Measurements from ENCODE around the gene PIP5K1C. TPM values are rescaled to one million over a fixed set of nuclear protein-coding genes. Genes with fewer than 3 reads are reported as not detected.

PIP5K1C gene
- total RNA-seq, 1 donor from 2014 or later = 8.6 TPM

DNA sequence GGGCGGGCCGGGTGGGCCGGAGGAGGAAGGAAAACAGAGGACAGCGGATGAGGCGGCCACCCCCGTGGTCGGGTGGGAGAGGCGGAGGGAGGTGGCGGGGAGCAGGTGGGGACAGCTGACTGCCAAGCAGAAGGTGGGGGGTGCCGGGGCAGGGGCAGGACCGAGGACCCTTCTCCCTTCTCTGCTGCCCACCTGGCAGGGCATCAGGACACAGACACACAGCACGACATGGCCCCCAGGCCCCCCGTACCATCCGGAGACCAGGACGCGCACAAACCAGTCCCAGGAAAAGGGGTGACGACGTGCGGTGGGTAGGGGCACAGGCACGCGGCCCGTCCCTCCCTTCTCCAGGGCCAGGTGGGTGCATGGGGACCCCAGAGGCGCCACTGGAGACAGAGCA, 62.6 kb downstream of the PIP5K1C start:
- Histone ChIP-seq H3K4me1 (no peaks in the 10 kb centered on the region), H4K20me1 (ENCODE audit: low read depth) (no peaks in the 10 kb centered on the region), H3F3A (ENCODE audit: low read depth) (no peaks in the 10 kb centered on the region), H3K9me3 (ENCODE audit: low read depth) (no peaks in the 10 kb centered on the region), H3K9ac (no peak overlapping the region), H3K4me3 (no peak overlapping the region), H2AFZ (replicated peaks) (no peak overlapping the region), H3K27ac (no peak overlapping the region), H3K79me2 (ENCODE audit: low read depth) (no peaks in the 10 kb centered on the region), H3K4me2 (no peak overlapping the region), H3K27me3 (no peaks in the 10 kb centered on the region), H3K36me3 (no peaks in the 10 kb centered on the region)
- no peak overlapping the region for H3K27ac Mint-ChIP-seq
- H3K4me1 Mint-ChIP-seq = no peaks in the 10 kb centered on the region
- no peak for DNase-seq (ENCODE audit: low spot score)
- no peak for TF ChIP-seq EZH2phosphoT487 (IDR thresholded peaks at IDR 0.05)
- TF ChIP-seq, protein P1, sequence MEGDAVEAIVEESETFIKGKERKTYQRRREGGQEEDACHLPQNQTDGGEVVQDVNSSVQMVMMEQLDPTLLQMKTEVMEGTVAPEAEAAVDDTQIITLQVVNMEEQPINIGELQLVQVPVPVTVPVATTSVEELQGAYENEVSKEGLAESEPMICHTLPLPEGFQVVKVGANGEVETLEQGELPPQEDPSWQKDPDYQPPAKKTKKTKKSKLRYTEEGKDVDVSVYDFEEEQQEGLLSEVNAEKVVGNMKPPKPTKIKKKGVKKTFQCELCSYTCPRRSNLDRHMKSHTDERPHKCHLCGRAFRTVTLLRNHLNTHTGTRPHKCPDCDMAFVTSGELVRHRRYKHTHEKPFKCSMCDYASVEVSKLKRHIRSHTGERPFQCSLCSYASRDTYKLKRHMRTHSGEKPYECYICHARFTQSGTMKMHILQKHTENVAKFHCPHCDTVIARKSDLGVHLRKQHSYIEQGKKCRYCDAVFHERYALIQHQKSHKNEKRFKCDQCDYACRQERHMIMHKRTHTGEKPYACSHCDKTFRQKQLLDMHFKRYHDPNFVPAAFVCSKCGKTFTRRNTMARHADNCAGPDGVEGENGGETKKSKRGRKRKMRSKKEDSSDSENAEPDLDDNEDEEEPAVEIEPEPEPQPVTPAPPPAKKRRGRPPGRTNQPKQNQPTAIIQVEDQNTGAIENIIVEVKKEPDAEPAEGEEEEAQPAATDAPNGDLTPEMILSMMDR (IDR thresholded peaks at IDR 0.05) = no peak
- TF ChIP-seq EZH2 (IDR thresholded peaks at IDR 0.05) = no peak
- no peaks in the 10 kb centered on the region for H3K9me3 Mint-ChIP-seq
- peaks cover 4% of the 10 kb centered on the region for H3K27me3 Mint-ChIP-seq (ENCODE audit: insufficient read depth, low read depth)
- no peak overlapping the region for H3K4me3 Mint-ChIP-seq
- peaks cover 8% of the 10 kb centered on the region for H3K36me3 Mint-ChIP-seq

DNA sequence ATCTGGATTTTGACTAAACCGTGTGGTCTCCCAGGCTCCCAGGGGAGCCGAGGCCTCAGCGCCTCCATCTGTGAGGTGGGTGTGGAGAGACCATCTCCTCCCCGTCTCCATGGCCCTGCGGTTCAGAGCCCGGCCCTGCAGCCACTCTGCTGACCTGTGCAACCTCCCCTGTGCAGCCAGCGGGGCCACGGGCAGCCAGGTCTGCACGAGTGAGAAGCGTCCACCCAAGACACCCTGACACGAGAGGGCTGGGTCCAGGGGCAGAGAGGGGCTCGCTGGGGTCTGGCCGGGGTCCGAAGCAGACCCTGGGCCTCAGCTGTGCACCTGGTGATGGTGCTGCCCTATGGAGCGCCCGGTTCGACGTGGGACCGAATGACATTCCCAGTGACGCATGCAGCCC, 63.3 kb downstream of the PIP5K1C start:
- peaks cover 6% of the 10 kb centered on the region for H3K36me3 Mint-ChIP-seq
- Histone ChIP-seq H4K20me1 (ENCODE audit: low read depth) (no peaks in the 10 kb centered on the region), H2AFZ (replicated peaks) (no peak overlapping the region), H3K4me3 (no peak overlapping the region), H3K27ac (no peak overlapping the region), H3K36me3 (no peaks in the 10 kb centered on the region), H3K9ac (no peak overlapping the region), H3K4me1 (no peaks in the 10 kb centered on the region), H3K27me3 (no peaks in the 10 kb centered on the region), H3K9me3 (ENCODE audit: low read depth) (no peaks in the 10 kb centered on the region), H3K79me2 (ENCODE audit: low read depth) (no peaks in the 10 kb centered on the region), H3F3A (ENCODE audit: low read depth) (no peaks in the 10 kb centered on the region), H3K4me2 (no peak overlapping the region)
- H3K4me3 Mint-ChIP-seq = no peak overlapping the region
- TF ChIP-seq EZH2phosphoT487 (IDR thresholded peaks at IDR 0.05) (no peak), EZH2 (IDR thresholded peaks at IDR 0.05) (no peak)
- TF ChIP-seq, protein P1 (IDR thresholded peaks at IDR 0.05) = no peak
- DNase-seq (ENCODE audit: low spot score) = no peak
- peaks cover 3% of the 10 kb centered on the region for H3K27me3 Mint-ChIP-seq (ENCODE audit: insufficient read depth, low read depth)
- H3K9me3 Mint-ChIP-seq = no peaks in the 10 kb centered on the region
- H3K4me1 Mint-ChIP-seq = no peaks in the 10 kb centered on the region
- H3K27ac Mint-ChIP-seq = no peak overlapping the region

DNA sequence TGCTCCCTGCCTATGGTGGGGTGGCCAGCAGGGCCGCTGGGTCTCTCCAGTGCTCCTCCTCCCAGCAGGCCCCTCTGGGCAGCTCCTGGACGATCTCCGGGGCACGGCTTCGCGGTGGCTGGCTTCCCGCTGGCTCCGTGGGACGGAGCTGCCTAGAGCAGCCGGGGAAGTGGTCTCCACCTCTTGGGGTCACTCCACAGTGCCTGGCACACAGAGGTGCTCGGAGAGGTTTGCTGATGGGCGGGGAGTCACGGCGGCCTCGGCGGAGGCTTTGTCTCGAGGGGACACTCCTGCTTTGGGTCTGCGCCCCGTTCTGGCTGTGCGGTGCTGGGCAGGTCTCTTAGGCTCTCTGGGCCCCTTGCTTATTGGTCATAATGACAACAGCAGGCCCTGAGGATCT, 63.8 kb downstream of the PIP5K1C start:
- Histone ChIP-seq H3K4me1 (no peaks in the 10 kb centered on the region), H3F3A (ENCODE audit: low read depth) (no peaks in the 10 kb centered on the region), H2AFZ (replicated peaks) (no peak overlapping the region), H3K79me2 (ENCODE audit: low read depth) (no peaks in the 10 kb centered on the region), H3K9ac (no peak overlapping the region), H3K27me3 (no peaks in the 10 kb centered on the region), H3K4me2 (no peak overlapping the region), H3K9me3 (ENCODE audit: low read depth) (no peaks in the 10 kb centered on the region), H3K27ac (no peak overlapping the region), H3K36me3 (no peaks in the 10 kb centered on the region), H3K4me3 (no peak overlapping the region), H4K20me1 (ENCODE audit: low read depth) (no peaks in the 10 kb centered on the region)
- Mint-ChIP-seq H3K36me3 (peaks cover 6% of the 10 kb centered on the region), H3K9me3 (no peaks in the 10 kb centered on the region), H3K27ac (no peak overlapping the region), H3K27me3 (ENCODE audit: insufficient read depth, low read depth) (peaks cover 2% of the 10 kb centered on the region), H3K4me3 (no peak overlapping the region), H3K4me1 (no peaks in the 10 kb centered on the region)
- DNase-seq (ENCODE audit: low spot score) = no peak
- TF ChIP-seq EZH2 (IDR thresholded peaks at IDR 0.05) (no peak), EZH2phosphoT487 (IDR thresholded peaks at IDR 0.05) (no peak)
- TF ChIP-seq, protein P1 (IDR thresholded peaks at IDR 0.05) = no peak
